ENCODE data around the gene BEST1. TPM values are rescaled to one million over a fixed set of nuclear protein-coding genes. Genes with fewer than 3 reads are reported as not detected.
A peak's percentile ranks its signal among the peaks of the same experiment; 100 is the strongest.

BEST1 gene
- total RNA-seq, 2 experiments from 2014 or later: 0.58 to 1.0 TPM

- H3K4me3 Mint-ChIP-seq: peak overlapping the region; percentile 52
- no peaks in the 10 kb centered on the region for H3K27me3 Mint-ChIP-seq
- H3K27ac Mint-ChIP-seq: peak overlapping the region; percentile 92
- H3K4me1 Mint-ChIP-seq: peaks cover 47% of the 10 kb centered on the region
- H3K9me3 Mint-ChIP-seq: no peaks in the 10 kb centered on the region
- DNase-seq: no peak
- H3K36me3 Mint-ChIP-seq: peaks cover 2% of the 10 kb centered on the region
Measured at GRCh38 chr11:61972112-61972671, 22.0 kb downstream of the BEST1 start.

- Mint-ChIP-seq H3K36me3 (peaks cover 2% of the 10 kb centered on the region), H3K4me1 (peaks cover 47% of the 10 kb centered on the region), H3K9me3 (no peaks in the 10 kb centered on the region), H3K27me3 (no peaks in the 10 kb centered on the region), H3K4me3 (peak overlapping the region; percentile 52), H3K27ac (peak overlapping the region; percentile 92)
- no peak for DNase-seq
Measured at GRCh38 chr11:61972672-61973475, 22.7 kb downstream of the BEST1 start.

- H3K36me3 Mint-ChIP-seq: no peaks in the 10 kb centered on the region
- peaks cover 43% of the 10 kb centered on the region for H3K4me1 Mint-ChIP-seq
- peak overlapping the region; percentile 92 for H3K27ac Mint-ChIP-seq
- no peaks in the 10 kb centered on the region for H3K9me3 Mint-ChIP-seq
- no peaks in the 10 kb centered on the region for H3K27me3 Mint-ChIP-seq
- no peak overlapping the region for H3K4me3 Mint-ChIP-seq
- no peak for DNase-seq
Measured at GRCh38 chr11:61973476-61974162, 23.5 kb downstream of the BEST1 start.

- H3K4me1 Mint-ChIP-seq: peaks cover 34% of the 10 kb centered on the region
- H3K4me3 Mint-ChIP-seq: no peak overlapping the region
- no peak for DNase-seq
- H3K36me3 Mint-ChIP-seq: no peaks in the 10 kb centered on the region
- no peaks in the 10 kb centered on the region for H3K27me3 Mint-ChIP-seq
- no peaks in the 10 kb centered on the region for H3K9me3 Mint-ChIP-seq
- H3K27ac Mint-ChIP-seq: peak overlapping the region; percentile 19
Measured at GRCh38 chr11:61974766-61975631, 24.8 kb downstream of the BEST1 start.

GRCh38 chr11:61975638-61976419 lies 25.7 kb downstream of the BEST1 start:
- Mint-ChIP-seq H3K27me3 (no peaks in the 10 kb centered on the region), H3K27ac (no peak overlapping the region), H3K36me3 (no peaks in the 10 kb centered on the region), H3K9me3 (no peaks in the 10 kb centered on the region), H3K4me1 (peaks cover 30% of the 10 kb centered on the region), H3K4me3 (no peak overlapping the region)
- DNase-seq: no peak

- no peaks in the 10 kb centered on the region for H3K9me3 Mint-ChIP-seq
- H3K36me3 Mint-ChIP-seq: no peaks in the 10 kb centered on the region
- H3K4me3 Mint-ChIP-seq: no peak overlapping the region
- H3K27me3 Mint-ChIP-seq: no peaks in the 10 kb centered on the region
- H3K4me1 Mint-ChIP-seq: peaks cover 24% of the 10 kb centered on the region
- H3K27ac Mint-ChIP-seq: no peak overlapping the region
- no peak for DNase-seq
Measured at GRCh38 chr11:61976420-61976800, 26.3 kb downstream of the BEST1 start.

- Mint-ChIP-seq H3K4me3 (no peak overlapping the region), H3K9me3 (no peaks in the 10 kb centered on the region), H3K4me1 (peaks cover 19% of the 10 kb centered on the region), H3K27me3 (no peaks in the 10 kb centered on the region), H3K27ac (no peak overlapping the region), H3K36me3 (no peaks in the 10 kb centered on the region)
- DNase-seq: no peak
Measured at GRCh38 chr11:61976813-61977475, 26.8 kb downstream of the BEST1 start.

- Mint-ChIP-seq H3K27me3 (no peaks in the 10 kb centered on the region), H3K4me3 (no peak overlapping the region), H3K4me1 (peaks cover under 1% of the 10 kb centered on the region), H3K27ac (no peak overlapping the region), H3K36me3 (no peaks in the 10 kb centered on the region), H3K9me3 (no peaks in the 10 kb centered on the region)
- no peak for DNase-seq
Measured at GRCh38 chr11:61978703-61979661, 28.8 kb downstream of the BEST1 start.

- Mint-ChIP-seq H3K4me3 (no peak overlapping the region), H3K27me3 (no peaks in the 10 kb centered on the region), H3K4me1 (no peaks in the 10 kb centered on the region), H3K9me3 (no peaks in the 10 kb centered on the region), H3K36me3 (peaks cover under 1% of the 10 kb centered on the region), H3K27ac (no peak overlapping the region)
- DNase-seq: no peak
Measured at GRCh38 chr11:61980783-61981541, 30.8 kb downstream of the BEST1 start.

- DNase-seq: no peak
- H3K9me3 Mint-ChIP-seq: peaks cover 11% of the 10 kb centered on the region
- peaks cover 10% of the 10 kb centered on the region for H3K36me3 Mint-ChIP-seq
- no peaks in the 10 kb centered on the region for H3K27me3 Mint-ChIP-seq
- no peak overlapping the region for H3K4me3 Mint-ChIP-seq
- no peak overlapping the region for H3K27ac Mint-ChIP-seq
- H3K4me1 Mint-ChIP-seq: no peaks in the 10 kb centered on the region
Measured at GRCh38 chr11:61983419-61983818, 33.3 kb downstream of the BEST1 start.

GRCh38 chr11:61985869-61986268 lies 35.7 kb downstream of the BEST1 start:
- H3K36me3 Mint-ChIP-seq: peaks cover 10% of the 10 kb centered on the region
- no peak for DNase-seq
- H3K4me1 Mint-ChIP-seq: no peaks in the 10 kb centered on the region
- H3K27ac Mint-ChIP-seq: no peak overlapping the region
- H3K4me3 Mint-ChIP-seq: no peak overlapping the region
- H3K27me3 Mint-ChIP-seq: no peaks in the 10 kb centered on the region
- peaks cover 14% of the 10 kb centered on the region for H3K9me3 Mint-ChIP-seq

GRCh38 chr11:61994981-61995380 lies 44.8 kb downstream of the BEST1 start:
- no peaks in the 10 kb centered on the region for H3K4me1 Mint-ChIP-seq
- no peak overlapping the region for H3K4me3 Mint-ChIP-seq
- H3K27ac Mint-ChIP-seq: no peak overlapping the region

More at GRCh38 chr11:61994981-61995380, 44.8 kb downstream of the BEST1 start:
- no peak for DNase-seq
- Mint-ChIP-seq H3K27me3 (no peaks in the 10 kb centered on the region), H3K36me3 (peaks cover 14% of the 10 kb centered on the region), H3K9me3 (peaks cover 18% of the 10 kb centered on the region)
